ENCODE measurements around the gene PARD3B. TPM values are rescaled to one million over a fixed set of nuclear protein-coding genes. Genes with fewer than 3 reads are reported as not detected.

The PARD3B gene
- polyA plus RNA-seq, 3 donors: not detected

DNA sequence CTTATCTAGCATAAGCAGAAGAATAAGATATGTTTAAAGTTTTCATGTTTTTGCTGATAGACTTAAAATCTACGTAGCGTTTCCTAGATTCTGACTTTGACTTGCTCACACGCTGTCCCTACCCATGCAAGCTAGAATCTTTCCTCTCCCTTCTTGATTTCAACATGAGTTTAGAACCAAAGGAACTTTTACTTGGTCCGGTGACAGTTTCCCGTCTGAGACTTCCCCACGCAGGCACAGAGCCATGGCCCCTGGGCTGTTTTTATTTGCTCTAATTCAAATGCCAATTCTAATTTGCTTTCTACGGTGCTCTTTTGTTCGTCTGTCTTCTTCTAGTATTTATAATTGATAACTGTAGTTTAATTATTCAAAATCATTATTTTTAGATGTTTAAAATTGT lies 467.7 kb downstream of the PARD3B start:
- no peak overlapping the region for H3K4me3 Mint-ChIP-seq
- H3K4me1 Mint-ChIP-seq: no peaks in the 10 kb centered on the region
- Histone ChIP-seq H3K9ac (ENCODE audit: insufficient read depth, low read length, poor library complexity, severe bottlenecking) (no peak overlapping the region), H3K4me1 (ENCODE audit: control insufficient read depth in 1 of 2, insufficient read depth in 2 of 2, low read length in 2 of 2) (no peaks in the 10 kb centered on the region), H3K27me3 (ENCODE audit: control insufficient read depth in 2 of 2, insufficient read depth in 2 of 2, low read length in 2 of 2) (no peaks in the 10 kb centered on the region), H2AFZ (ENCODE audit: insufficient read depth, low read depth, low read length, poor library complexity, severe bottlenecking) (no peak overlapping the region), H3K36me3 (replicated peaks in 1 of 2; ENCODE audit: control insufficient read depth in 1 of 2, insufficient read depth in 2 of 2, low read length in 2 of 2) (no peaks in the 10 kb centered on the region), H4K20me1 (ENCODE audit: insufficient read depth, low read length) (no peaks in the 10 kb centered on the region), H3K4me3 (replicated peaks in 1 of 3; ENCODE audit: low read depth in 2 of 3, low read length in 3 of 3) (no peak overlapping the region), H3K4me2 (replicated peaks; ENCODE audit: extremely low read depth, low read length, poor library complexity, severe bottlenecking) (no peak overlapping the region), H3K27ac (ENCODE audit: low read depth in 1 of 2, low read length in 2 of 2) (no peak overlapping the region), H3K79me2 (ENCODE audit: insufficient read depth, low read length) (no peaks in the 10 kb centered on the region), H3K9me3 (replicated peaks in 1 of 2; ENCODE audit: control insufficient read depth in 1 of 2, insufficient read depth in 1 of 2, low read length in 2 of 2) (no peaks in the 10 kb centered on the region)
- 96% methylated on average over 4 of the region's 8 CpGs for WGBS (ENCODE audit: insufficient coverage)
- DNase-seq: no peak
- H3K27ac Mint-ChIP-seq: no peak overlapping the region
- TF ChIP-seq, protein P1, sequence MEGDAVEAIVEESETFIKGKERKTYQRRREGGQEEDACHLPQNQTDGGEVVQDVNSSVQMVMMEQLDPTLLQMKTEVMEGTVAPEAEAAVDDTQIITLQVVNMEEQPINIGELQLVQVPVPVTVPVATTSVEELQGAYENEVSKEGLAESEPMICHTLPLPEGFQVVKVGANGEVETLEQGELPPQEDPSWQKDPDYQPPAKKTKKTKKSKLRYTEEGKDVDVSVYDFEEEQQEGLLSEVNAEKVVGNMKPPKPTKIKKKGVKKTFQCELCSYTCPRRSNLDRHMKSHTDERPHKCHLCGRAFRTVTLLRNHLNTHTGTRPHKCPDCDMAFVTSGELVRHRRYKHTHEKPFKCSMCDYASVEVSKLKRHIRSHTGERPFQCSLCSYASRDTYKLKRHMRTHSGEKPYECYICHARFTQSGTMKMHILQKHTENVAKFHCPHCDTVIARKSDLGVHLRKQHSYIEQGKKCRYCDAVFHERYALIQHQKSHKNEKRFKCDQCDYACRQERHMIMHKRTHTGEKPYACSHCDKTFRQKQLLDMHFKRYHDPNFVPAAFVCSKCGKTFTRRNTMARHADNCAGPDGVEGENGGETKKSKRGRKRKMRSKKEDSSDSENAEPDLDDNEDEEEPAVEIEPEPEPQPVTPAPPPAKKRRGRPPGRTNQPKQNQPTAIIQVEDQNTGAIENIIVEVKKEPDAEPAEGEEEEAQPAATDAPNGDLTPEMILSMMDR (IDR thresholded peaks at IDR 0.05): no peak
- intact Hi-C loops (cut with micrococcal nuclease): no loop called here
- peaks cover 0 to 3% (median 2%) of the 10 kb centered on the region in 7 donors for H3K9me3 Mint-ChIP-seq
- no peaks in the 10 kb centered on the region for H3K36me3 Mint-ChIP-seq
- H3K27me3 Mint-ChIP-seq (ENCODE audit: low read depth in 3 of 3): peaks cover 0 to 3% (median 2%) of the 10 kb centered on the region in 3 donors

- Mint-ChIP-seq H3K9me3 (peaks cover 0 to 3% (median 2%) of the 10 kb centered on the region in 7 donors), H3K36me3 (no peaks in the 10 kb centered on the region), H3K4me1 (no peaks in the 10 kb centered on the region), H3K4me3 (no peak overlapping the region), H3K27me3 (ENCODE audit: low read depth in 3 of 3) (peaks cover 0 to 3% (median 2%) of the 10 kb centered on the region in 3 donors), H3K27ac (no peak overlapping the region)
- no peak overlapping the region for H3K9ac ChIP-seq (ENCODE audit: insufficient read depth, low read length, poor library complexity, severe bottlenecking)
- H4K20me1 ChIP-seq (ENCODE audit: insufficient read depth, low read length): no peaks in the 10 kb centered on the region
- TF ChIP-seq, protein P1 (IDR thresholded peaks at IDR 0.05): no peak
- no peak overlapping the region for H3K27ac ChIP-seq (ENCODE audit: low read depth in 1 of 2, low read length in 2 of 2)
- no peaks in the 10 kb centered on the region for H3K27me3 ChIP-seq (ENCODE audit: control insufficient read depth in 2 of 2, insufficient read depth in 2 of 2, low read length in 2 of 2)
- no peak overlapping the region for H3K4me3 ChIP-seq (replicated peaks in 1 of 3; ENCODE audit: low read depth in 2 of 3, low read length in 3 of 3)
- H2AFZ ChIP-seq (ENCODE audit: insufficient read depth, low read depth, low read length, poor library complexity, severe bottlenecking): no peak overlapping the region
- H3K9me3 ChIP-seq (replicated peaks in 1 of 2; ENCODE audit: control insufficient read depth in 1 of 2, insufficient read depth in 1 of 2, low read length in 2 of 2): no peaks in the 10 kb centered on the region
- no peak overlapping the region for H3K4me2 ChIP-seq (replicated peaks; ENCODE audit: extremely low read depth, low read length, poor library complexity, severe bottlenecking)
- no peaks in the 10 kb centered on the region for H3K4me1 ChIP-seq (ENCODE audit: control insufficient read depth in 1 of 2, insufficient read depth in 2 of 2, low read length in 2 of 2)
- intact Hi-C loops (cut with micrococcal nuclease): no loop called here
- no peak for DNase-seq
- no peaks in the 10 kb centered on the region for H3K36me3 ChIP-seq (replicated peaks in 1 of 2; ENCODE audit: control insufficient read depth in 1 of 2, insufficient read depth in 2 of 2, low read length in 2 of 2)
- H3K79me2 ChIP-seq (ENCODE audit: insufficient read depth, low read length): no peaks in the 10 kb centered on the region
- 95% methylated on average over 2 of the region's 3 CpGs for WGBS (ENCODE audit: insufficient coverage)
Measured at GRCh38 chr2:205013586-205013985, 468.3 kb downstream of the PARD3B start.

All from CD14-positive monocyte (primary cell).